Measurements from ENCODE around the gene RAB11FIP3. TPM values are rescaled to one million over a fixed set of nuclear protein-coding genes. Genes with fewer than 3 reads are reported as not detected.

The RAB11FIP3 gene
- total RNA-seq, 1 experiment from 2014 or later, result 37.1 TPM

- Histone ChIP-seq H3K9ac (ENCODE audit: extremely low read depth, insufficient read length, low read length) (no peak overlapping the region), H3K79me2 (ENCODE audit: insufficient read depth, low read length) (no peaks in the 10 kb centered on the region), H3K56ac (ENCODE audit: insufficient read length, low read depth, low read length) (no peak overlapping the region), H3K23ac (ENCODE audit: insufficient read length, low read depth, low read length) (no peak overlapping the region), H2AFZ (ENCODE audit: low read length) (no peak overlapping the region), H2BK15ac (ENCODE audit: low read depth, low read length) (no peak overlapping the region), H2BK12ac (ENCODE audit: insufficient read length, low read depth, low read length) (no peak overlapping the region), H4K8ac (replicated peaks; ENCODE audit: insufficient read length, low read depth, low read length) (no peak overlapping the region), H3K18ac (ENCODE audit: insufficient read length, low read depth, low read length) (no peak overlapping the region), H2BK20ac (ENCODE audit: low read depth, low read length, poor library complexity, severe bottlenecking) (no peak overlapping the region), H3T11ph (ENCODE audit: low read length) (no peak overlapping the region), H3K4me2 (ENCODE audit: insufficient read depth, insufficient read length, low read length) (no peak overlapping the region), H3K27me3 (ENCODE audit: insufficient read depth, low read length) (no peaks in the 10 kb centered on the region), H2AK5ac (ENCODE audit: insufficient read length, low read length) (no peak overlapping the region), H2BK120ac (ENCODE audit: low read depth, low read length, poor library complexity, severe bottlenecking) (no peak overlapping the region), H4K91ac (ENCODE audit: insufficient read length, low read depth, low read length) (no peak overlapping the region), H4K20me1 (ENCODE audit: control insufficient read depth, insufficient read depth, insufficient read length) (no peaks in the 10 kb centered on the region), H2BK5ac (ENCODE audit: insufficient read length, low read length) (no peak overlapping the region), H3K79me1 (ENCODE audit: insufficient read depth, low read depth, low read length, poor library complexity, severe bottlenecking) (no peaks in the 10 kb centered on the region), H4K5ac (ENCODE audit: insufficient read length, low read depth, low read length) (no peak overlapping the region), H3K9me3 (ENCODE audit: control insufficient read depth, low read depth, low read length) (no peaks in the 10 kb centered on the region), H3K4ac (ENCODE audit: low read depth, low read length) (no peak overlapping the region), H3K27ac (ENCODE audit: insufficient read length, low read depth, low read length) (no peak overlapping the region), H3K23me2 (ENCODE audit: insufficient read length, low read depth, low read length, poor library complexity, severe bottlenecking) (no peaks in the 10 kb centered on the region), H3K14ac (ENCODE audit: insufficient read depth, low read length) (no peak overlapping the region), H3K4me1 (ENCODE audit: insufficient read depth, low read length) (no peaks in the 10 kb centered on the region)
- peaks cover 5 to 24% (median 22%) of the 10 kb centered on the region in 3 experiments; a peak in 6 of 7 replicates for H3K36me3 Mint-ChIP-seq (ENCODE audit: insufficient read depth in 1 of 3, low read depth in 3 of 3)
- no peaks in the 10 kb centered on the region for H3K9me3 Mint-ChIP-seq
- H3K4me1 Mint-ChIP-seq, result no peaks in the 10 kb centered on the region
- no peaks in the 10 kb centered on the region for H3K27me3 Mint-ChIP-seq (ENCODE audit: low read depth)
- no peak overlapping the region for H3K4me3 Mint-ChIP-seq
- no CpG with 5 or more reads among the region's 8 CpGs for WGBS (ENCODE audit: extremely low coverage, insufficient read length, low lambda C conversion rate)
- TF ChIP-seq CTCF (conservative IDR thresholded peaks at IDR 0.05), result no peak
- DNase-seq, result no peak
- H3K27ac Mint-ChIP-seq, result no peak overlapping the region
Measured at GRCh38 chr16:516301-516700, 90.9 kb downstream of the RAB11FIP3 start.
